Measurements from ENCODE around the gene TCF12. TPM values are rescaled to one million over a fixed set of nuclear protein-coding genes. Genes with fewer than 3 reads are reported as not detected.

Gene TCF12
- polyA plus RNA-seq, 3 donors = 15.8 to 52.5 (median 27.6) TPM

- H3K27me3 ChIP-seq (ENCODE audit: control insufficient read depth in 2 of 2, insufficient read depth in 2 of 2, low read length in 2 of 2) = no peaks in the 10 kb centered on the region
- H3K4me1 ChIP-seq (ENCODE audit: control insufficient read depth in 1 of 2, insufficient read depth in 2 of 2, low read length in 2 of 2) = no peaks in the 10 kb centered on the region
- intact Hi-C loops (cut with micrococcal nuclease) = no loop called here
- Mint-ChIP-seq H3K9me3 (no peaks in the 10 kb centered on the region), H3K4me1 (peaks cover 6% of the 10 kb centered on the region), H3K4me3 (no peak overlapping the region), H3K27ac (no peak overlapping the region), H3K27me3 (ENCODE audit: low read depth in 3 of 3) (no peaks in the 10 kb centered on the region), H3K36me3 (peaks cover 3 to 6% of the 10 kb centered on the region in 2 donors)
- H3K36me3 ChIP-seq (replicated peaks in 1 of 2; ENCODE audit: control insufficient read depth in 1 of 2, insufficient read depth in 2 of 2, low read length in 2 of 2) = no peaks in the 10 kb centered on the region
- no peak overlapping the region for H3K9ac ChIP-seq (ENCODE audit: insufficient read depth, low read length, poor library complexity, severe bottlenecking)
- no peak overlapping the region for H3K4me2 ChIP-seq (replicated peaks; ENCODE audit: extremely low read depth, low read length, poor library complexity, severe bottlenecking)
- no peaks in the 10 kb centered on the region for H3K9me3 ChIP-seq (replicated peaks in 1 of 2; ENCODE audit: control insufficient read depth in 1 of 2, insufficient read depth in 1 of 2, low read length in 2 of 2)
- no peak overlapping the region for H3K27ac ChIP-seq (ENCODE audit: low read depth in 1 of 2, low read length in 2 of 2)
- H2AFZ ChIP-seq (ENCODE audit: insufficient read depth, low read depth, low read length, poor library complexity, severe bottlenecking) = no peak overlapping the region
- DNase-seq = no peak
- TF ChIP-seq CTCF (IDR thresholded peaks at IDR 0.05) = no peak
- H3K4me3 ChIP-seq (replicated peaks in 1 of 3; ENCODE audit: low read depth in 2 of 3, low read length in 3 of 3) = no peak overlapping the region
- H4K20me1 ChIP-seq (ENCODE audit: insufficient read depth, low read length) = peaks cover 62% of the 10 kb centered on the region
- peaks cover 40% of the 10 kb centered on the region for H3K79me2 ChIP-seq (ENCODE audit: insufficient read depth, low read length)
Observed at GRCh38 chr15:57041416-57041815, 123.0 kb downstream of the TCF12 start.

GRCh38 chr15:57044072-57044702 is 125.7 kb downstream of the TCF12 start:
- Mint-ChIP-seq H3K27me3 (ENCODE audit: low read depth in 3 of 3) (no peaks in the 10 kb centered on the region), H3K36me3 (peaks cover 4 to 5% of the 10 kb centered on the region in 2 donors), H3K4me3 (no peak overlapping the region), H3K27ac (no peak overlapping the region), H3K4me1 (peaks cover 3% of the 10 kb centered on the region), H3K9me3 (no peaks in the 10 kb centered on the region)
- Histone ChIP-seq H3K4me3 (replicated peaks in 1 of 3; ENCODE audit: low read depth in 2 of 3, low read length in 3 of 3) (no peak overlapping the region), H2AFZ (ENCODE audit: insufficient read depth, low read depth, low read length, poor library complexity, severe bottlenecking) (no peak overlapping the region), H3K9ac (ENCODE audit: insufficient read depth, low read length, poor library complexity, severe bottlenecking) (no peak overlapping the region), H3K4me1 (ENCODE audit: control insufficient read depth in 1 of 2, insufficient read depth in 2 of 2, low read length in 2 of 2) (no peaks in the 10 kb centered on the region), H3K27ac (ENCODE audit: low read depth in 1 of 2, low read length in 2 of 2) (no peak overlapping the region), H4K20me1 (ENCODE audit: insufficient read depth, low read length) (peaks cover 52% of the 10 kb centered on the region), H3K9me3 (replicated peaks in 1 of 2; ENCODE audit: control insufficient read depth in 1 of 2, insufficient read depth in 1 of 2, low read length in 2 of 2) (no peaks in the 10 kb centered on the region), H3K27me3 (ENCODE audit: control insufficient read depth in 2 of 2, insufficient read depth in 2 of 2, low read length in 2 of 2) (no peaks in the 10 kb centered on the region), H3K36me3 (replicated peaks in 1 of 2; ENCODE audit: control insufficient read depth in 1 of 2, insufficient read depth in 2 of 2, low read length in 2 of 2) (no peaks in the 10 kb centered on the region), H3K4me2 (replicated peaks; ENCODE audit: extremely low read depth, low read length, poor library complexity, severe bottlenecking) (no peak overlapping the region), H3K79me2 (ENCODE audit: insufficient read depth, low read length) (peaks cover 29% of the 10 kb centered on the region)
- intact Hi-C loops (cut with micrococcal nuclease) = no loop called here
- WGBS (ENCODE audit: insufficient coverage) = no CpG with 5 or more reads among the region's 5 CpGs
- TF ChIP-seq CTCF (IDR thresholded peaks at IDR 0.05) = no peak
- DNase-seq = no peak

Measured in CD14-positive monocyte (primary cell).